GM13977 (cell line): ENCODE results near the gene NTRK1.

Source experiments
- DNase-seq: peaks from one replicate; pipeline ENCODE4 v3.0.0; 2012; ENCODE audit warnings: low spot score
- in situ Hi-C: fragments of 300-500 bp; cut with MboI; formaldehyde crosslinking; loops from one replicate; pipeline ENCODE4 v1.12.0; 2022; ENCODE audit warnings: low sequenced_read_pairs, low pct_unique_long_range_greater_than_20kb, mixed read lengths, inconsistent platforms; ENCODE audit not compliant: unreplicated experiment
- TF ChIP-seq, protein P1 (sequence below): IDR thresholded peaks from 2 replicates; pipeline ENCODE4 v1.5.1; 2012; ENCODE audit warnings: mild to moderate bottlenecking, control low read depth; ENCODE audit not compliant: insufficient read depth; ENCODE audit errors: extremely low read depth, missing control alignments

Gene NTRK1

DNA sequence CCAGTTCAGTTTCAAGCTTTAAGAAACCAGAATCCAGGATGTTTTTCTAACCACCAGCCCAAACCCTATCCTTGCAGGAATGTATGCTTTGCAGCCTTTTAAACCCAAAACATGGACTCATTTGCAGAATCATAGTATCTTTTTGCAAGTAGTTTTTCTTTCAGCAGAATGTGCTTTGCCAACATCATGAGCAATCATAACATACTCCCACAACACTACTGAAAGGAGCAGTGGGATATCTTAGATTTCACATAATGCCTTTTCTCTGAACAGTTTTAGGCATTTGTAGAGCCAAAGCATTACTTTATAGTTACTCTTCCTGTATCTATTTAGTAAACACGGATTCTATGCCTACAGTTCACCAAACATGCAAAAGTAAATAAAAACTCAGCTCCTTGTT is 34.0 kb upstream of the NTRK1 start:
- DNase-seq: no peak
- TF ChIP-seq, protein P1, sequence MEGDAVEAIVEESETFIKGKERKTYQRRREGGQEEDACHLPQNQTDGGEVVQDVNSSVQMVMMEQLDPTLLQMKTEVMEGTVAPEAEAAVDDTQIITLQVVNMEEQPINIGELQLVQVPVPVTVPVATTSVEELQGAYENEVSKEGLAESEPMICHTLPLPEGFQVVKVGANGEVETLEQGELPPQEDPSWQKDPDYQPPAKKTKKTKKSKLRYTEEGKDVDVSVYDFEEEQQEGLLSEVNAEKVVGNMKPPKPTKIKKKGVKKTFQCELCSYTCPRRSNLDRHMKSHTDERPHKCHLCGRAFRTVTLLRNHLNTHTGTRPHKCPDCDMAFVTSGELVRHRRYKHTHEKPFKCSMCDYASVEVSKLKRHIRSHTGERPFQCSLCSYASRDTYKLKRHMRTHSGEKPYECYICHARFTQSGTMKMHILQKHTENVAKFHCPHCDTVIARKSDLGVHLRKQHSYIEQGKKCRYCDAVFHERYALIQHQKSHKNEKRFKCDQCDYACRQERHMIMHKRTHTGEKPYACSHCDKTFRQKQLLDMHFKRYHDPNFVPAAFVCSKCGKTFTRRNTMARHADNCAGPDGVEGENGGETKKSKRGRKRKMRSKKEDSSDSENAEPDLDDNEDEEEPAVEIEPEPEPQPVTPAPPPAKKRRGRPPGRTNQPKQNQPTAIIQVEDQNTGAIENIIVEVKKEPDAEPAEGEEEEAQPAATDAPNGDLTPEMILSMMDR: no peak
- in situ Hi-C loops: no loop called here

DNA sequence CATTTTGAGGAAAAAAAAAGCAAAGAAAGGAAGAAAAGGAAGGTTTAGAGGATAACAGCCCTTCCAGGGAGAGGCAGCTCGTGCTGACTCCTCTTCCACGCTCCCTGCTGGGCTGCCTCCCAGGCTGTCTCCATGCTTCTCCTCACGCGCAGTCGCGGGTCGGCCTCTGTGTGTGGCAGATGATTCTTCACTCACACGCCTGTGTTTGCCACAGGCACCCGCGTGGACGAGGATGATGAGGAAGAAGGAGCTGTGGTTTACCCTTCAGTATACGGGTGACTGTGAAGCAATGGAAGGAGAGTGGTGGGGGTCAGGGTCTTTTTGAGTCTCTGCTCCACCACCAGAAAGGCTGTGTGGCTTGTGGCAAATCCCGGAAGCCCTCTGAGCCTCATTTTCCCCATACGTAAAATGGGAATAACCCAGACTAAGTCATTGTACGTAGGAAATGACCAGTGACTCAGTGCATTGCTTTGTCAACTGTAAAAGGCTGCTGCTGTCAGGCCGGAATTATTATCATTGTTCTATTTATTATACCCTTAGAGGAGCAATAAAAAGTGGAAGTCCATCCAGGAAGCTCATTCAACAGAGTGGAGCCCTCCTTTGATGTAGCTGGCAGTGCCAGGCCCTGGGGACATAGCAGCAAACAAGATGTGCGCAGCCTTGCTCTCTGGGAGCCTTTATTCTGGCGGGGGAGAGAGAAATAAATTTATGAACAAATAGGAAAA is 32.1 kb upstream of the NTRK1 start:
- in situ Hi-C loops: no loop called here
- DNase-seq: no peak
- TF ChIP-seq, protein P1: no peak

DNA sequence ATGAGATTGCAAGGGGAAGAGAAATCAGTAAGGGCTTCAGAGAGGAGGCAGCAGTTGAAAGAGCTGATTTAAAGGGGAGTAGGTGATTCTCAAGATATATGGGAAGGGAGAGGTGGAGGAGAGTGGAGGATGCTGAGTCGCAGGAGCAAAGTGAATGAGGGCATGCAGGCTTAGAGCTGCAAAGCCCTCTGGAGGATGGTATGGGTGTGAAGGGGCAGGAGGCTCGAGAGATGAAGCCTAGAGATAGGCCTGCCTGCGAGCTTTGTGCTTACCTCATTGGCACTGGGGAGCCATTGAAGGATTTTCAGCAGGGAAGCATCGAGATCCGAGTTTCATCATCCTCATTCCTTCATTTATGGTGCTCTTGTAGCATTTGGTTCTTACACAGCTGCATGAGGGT is 28.2 kb upstream of the NTRK1 start:
- TF ChIP-seq, protein P1: no peak
- no peak for DNase-seq
- in situ Hi-C loops: no loop called here

DNA sequence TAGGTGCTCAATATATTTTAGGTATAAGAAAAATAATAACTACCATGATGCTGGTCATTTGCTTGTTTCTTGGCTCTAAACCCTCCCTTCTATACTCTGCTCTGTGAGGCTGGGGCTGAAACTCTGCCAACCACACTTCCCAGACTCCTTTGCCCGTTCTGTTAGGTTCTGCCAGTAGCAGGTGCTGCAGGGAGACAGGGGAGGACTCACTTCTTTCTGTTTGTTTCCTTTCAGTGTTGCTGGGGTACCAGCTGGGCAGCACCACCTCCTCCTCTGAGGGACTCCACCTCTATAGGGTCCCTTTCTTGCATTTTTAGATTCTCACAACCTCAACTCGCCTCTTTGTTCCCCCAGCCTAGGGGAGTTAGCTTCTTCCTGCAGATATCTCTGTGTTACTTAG is 27.1 kb upstream of the NTRK1 start:
- in situ Hi-C loops: no loop called here
- TF ChIP-seq, protein P1: no peak
- peak; percentile 5 for DNase-seq

DNA sequence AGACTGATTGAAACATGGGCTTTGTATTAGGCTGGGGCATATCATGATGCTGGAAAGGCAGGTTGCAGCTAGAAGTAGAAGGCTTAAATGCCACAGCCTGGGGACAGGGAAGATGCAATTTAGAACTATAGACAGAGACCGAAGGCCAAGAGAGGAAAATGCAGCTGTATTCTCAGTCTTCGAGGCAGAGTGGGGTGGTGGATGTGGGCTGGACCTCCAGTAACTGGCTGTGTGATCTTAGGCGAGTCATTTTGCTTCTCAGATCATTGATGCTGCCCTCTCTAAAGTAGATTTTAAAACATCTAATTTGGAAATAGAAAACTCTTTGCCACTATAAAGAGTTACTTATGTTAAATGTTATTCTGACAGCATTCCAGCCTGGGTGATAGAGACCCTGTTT is 26.3 kb upstream of the NTRK1 start:
- no peak for DNase-seq
- in situ Hi-C loops: no loop called here
- TF ChIP-seq, protein P1: no peak

DNA sequence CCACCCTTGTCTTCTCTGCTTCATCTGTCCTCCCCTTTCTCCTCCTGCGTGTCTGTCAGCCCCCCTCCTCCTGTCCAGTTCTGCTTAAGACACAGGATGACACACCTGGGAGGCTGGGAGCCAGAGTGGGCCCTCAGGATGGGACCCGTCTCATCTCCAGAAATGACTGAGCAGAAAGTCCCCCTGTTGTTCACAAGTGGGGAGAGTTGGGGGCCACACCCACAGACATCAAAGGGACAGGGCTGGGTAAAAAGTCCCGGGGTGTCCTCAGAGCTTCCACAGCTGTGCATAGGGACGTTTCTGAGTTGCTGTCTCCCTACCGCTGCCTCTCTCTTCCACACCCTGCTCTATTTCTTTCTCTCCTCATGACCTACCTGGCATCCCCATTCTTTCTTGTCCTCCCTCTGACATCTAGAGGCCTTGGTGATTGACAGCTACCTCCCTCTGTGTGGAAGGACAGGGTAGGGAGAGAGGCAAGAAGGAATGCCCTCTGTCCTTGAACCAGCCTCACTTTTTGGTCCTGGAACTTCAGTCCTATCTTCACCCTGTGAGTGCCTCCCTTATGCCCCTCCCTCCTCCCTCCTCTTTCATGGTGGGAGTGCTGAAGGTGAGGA is 24.5 kb upstream of the NTRK1 start:
- in situ Hi-C loops: no loop called here
- DNase-seq: peak; percentile 82
- TF ChIP-seq, protein P1: no peak
